ENCODE results near the gene TBC1D25. TPM values are rescaled to one million over a fixed set of nuclear protein-coding genes. Genes with fewer than 3 reads are reported as not detected.

Gene TBC1D25
- total and polyA plus RNA-seq, 5 donors: 8.0 to 22.4 (median 16.9) TPM

GRCh38 chrX:48589482-48590162 lies 50.1 kb downstream of the TBC1D25 start:
- Histone ChIP-seq H3K4me3 (ENCODE audit: low read length) (no peak overlapping the region), H3K27me3 (ENCODE audit: control insufficient read depth, insufficient read depth) (no peaks in the 10 kb centered on the region), H3K9me3 (ENCODE audit: control insufficient read depth, low read length) (no peaks in the 10 kb centered on the region), H3K27ac (ENCODE audit: low read length) (peak overlapping the region; percentile 86), H3K4me1 (ENCODE audit: control insufficient read depth, insufficient read depth, low read length) (peaks cover 2% of the 10 kb centered on the region)
- intact Hi-C loops (cut with DNase I): no loop called here
- ATAC-seq: peak; percentile 19 to 24
- WGBS: 35% methylated on average over 13 of the region's 13 CpGs
- DNase-seq: no peak

- 92% methylated on average over 21 of the region's 21 CpGs for whole genome bisulfite sequencing
Measured at GRCh38 chrX:48590203-48591103, 50.9 kb downstream of the TBC1D25 start.

GRCh38 chrX:48591255-48591791 lies 51.8 kb downstream of the TBC1D25 start:
- Histone ChIP-seq H3K4me1 (ENCODE audit: control insufficient read depth, insufficient read depth, low read length) (peaks cover 2% of the 10 kb centered on the region), H3K27ac (ENCODE audit: low read length) (peak overlapping the region; percentile 86), H3K9me3 (ENCODE audit: control insufficient read depth, low read length) (no peaks in the 10 kb centered on the region), H3K27me3 (ENCODE audit: control insufficient read depth, insufficient read depth) (no peaks in the 10 kb centered on the region), H3K4me3 (ENCODE audit: low read length) (no peak overlapping the region)
- intact Hi-C loops (cut with DNase I): no loop called here
- peak; percentile 81 to 91 for ATAC-seq
- peak in 1 of 3 donors; percentile 45 for DNase-seq
- WGBS: 52% methylated on average over 9 of the region's 9 CpGs

More at GRCh38 chrX:48590203-48591103, 50.9 kb downstream of the TBC1D25 start:
- ATAC-seq (peak in 1 of 2 donors; percentile 13), DNase-seq (no peak)
- H3K27ac ChIP-seq (ENCODE audit: low read length): peak overlapping the region; percentile 86
- H3K4me3 ChIP-seq (ENCODE audit: low read length): no peak overlapping the region
- H3K4me1 ChIP-seq (ENCODE audit: control insufficient read depth, insufficient read depth, low read length): peaks cover 2% of the 10 kb centered on the region
- no peaks in the 10 kb centered on the region for H3K9me3 ChIP-seq (ENCODE audit: control insufficient read depth, low read length)
- intact Hi-C loops (cut with DNase I): no loop called here
- no peaks in the 10 kb centered on the region for H3K27me3 ChIP-seq (ENCODE audit: control insufficient read depth, insufficient read depth)

- intact Hi-C loops (cut with DNase I): no loop called here
- no peaks in the 10 kb centered on the region for H3K9me3 ChIP-seq (ENCODE audit: control insufficient read depth, low read length)
- H3K4me1 ChIP-seq (ENCODE audit: control insufficient read depth, insufficient read depth, low read length): peaks cover 2% of the 10 kb centered on the region
- no peaks in the 10 kb centered on the region for H3K27me3 ChIP-seq (ENCODE audit: control insufficient read depth, insufficient read depth)
- 58% methylated on average over 5 of the region's 5 CpGs for WGBS
- H3K4me3 ChIP-seq (ENCODE audit: low read length): no peak overlapping the region
- ATAC-seq (no peak), DNase-seq (no peak)
- no peak overlapping the region for H3K27ac ChIP-seq (ENCODE audit: low read length)
Measured at GRCh38 chrX:48592971-48593370, 53.5 kb downstream of the TBC1D25 start.

- DNase-seq: no peak
- no peak for ATAC-seq
- no peak overlapping the region for H3K4me3 ChIP-seq (ENCODE audit: low read length)
- H3K27me3 ChIP-seq (ENCODE audit: control insufficient read depth, insufficient read depth): no peaks in the 10 kb centered on the region
- intact Hi-C loops (cut with DNase I): no loop called here
- 45% methylated on average over 2 of the region's 2 CpGs for WGBS
- H3K4me1 ChIP-seq (ENCODE audit: control insufficient read depth, insufficient read depth, low read length): no peaks in the 10 kb centered on the region
- H3K27ac ChIP-seq (ENCODE audit: low read length): no peak overlapping the region
- H3K9me3 ChIP-seq (ENCODE audit: control insufficient read depth, low read length): no peaks in the 10 kb centered on the region
Measured at GRCh38 chrX:48595929-48596328, 56.4 kb downstream of the TBC1D25 start.

- DNase-seq (peak; percentile 93 to 97 (median 97)), ATAC-seq (peak; percentile 95)
- under 1% methylated on average over 62 of the region's 62 CpGs for WGBS
- Histone ChIP-seq H3K4me3 (ENCODE audit: low read length) (peak within 1 kb of the TSS; percentile 68), H3K9me3 (ENCODE audit: control insufficient read depth, low read length) (no peaks in the 10 kb centered on the region), H3K27me3 (ENCODE audit: control insufficient read depth, insufficient read depth) (no peaks in the 10 kb centered on the region), H3K27ac (ENCODE audit: low read length) (peak within 1 kb of the TSS; percentile 100), H3K4me1 (ENCODE audit: control insufficient read depth, insufficient read depth, low read length) (no peaks in the 10 kb centered on the region)
- intact Hi-C loops (cut with DNase I): no loop called here
Measured at GRCh38 chrX:48597353-48598264, 58.1 kb downstream of the TBC1D25 start, which contains the start of gene WDR13. WDR13 (plus strand) TSS chrX:48597492; CDS start chrX:48597997, 505 bp downstream.

GRCh38 chrX:48598614-48599013 lies 59.1 kb downstream of the TBC1D25 start:
- no peaks in the 10 kb centered on the region for H3K4me1 ChIP-seq (ENCODE audit: control insufficient read depth, insufficient read depth, low read length)
- H3K4me3 ChIP-seq (ENCODE audit: low read length): peak overlapping the region; percentile 68
- 88% methylated on average over 25 of the region's 25 CpGs for WGBS
- intact Hi-C loops (cut with DNase I): no loop called here
- peak in 1 of 3 donors; percentile 58 for DNase-seq
- H3K27me3 ChIP-seq (ENCODE audit: control insufficient read depth, insufficient read depth): no peaks in the 10 kb centered on the region
- H3K27ac ChIP-seq (ENCODE audit: low read length): peak overlapping the region; percentile 48
- no peak for ATAC-seq
- no peaks in the 10 kb centered on the region for H3K9me3 ChIP-seq (ENCODE audit: control insufficient read depth, low read length)

- no peaks in the 10 kb centered on the region for H3K9me3 ChIP-seq (ENCODE audit: control insufficient read depth, low read length)
- DNase-seq: no peak
- H3K27ac ChIP-seq (ENCODE audit: low read length): no peak overlapping the region
- ATAC-seq: no peak
- no peaks in the 10 kb centered on the region for H3K4me1 ChIP-seq (ENCODE audit: control insufficient read depth, insufficient read depth, low read length)
- H3K4me3 ChIP-seq (ENCODE audit: low read length): no peak overlapping the region
- no peaks in the 10 kb centered on the region for H3K27me3 ChIP-seq (ENCODE audit: control insufficient read depth, insufficient read depth)
- intact Hi-C loops (cut with DNase I): no loop called here
- WGBS: 94% methylated on average over 20 of the region's 20 CpGs
Measured at GRCh38 chrX:48599341-48599740, 59.8 kb downstream of the TBC1D25 start.

GRCh38 chrX:48600226-48600625 lies 60.7 kb downstream of the TBC1D25 start:
- intact Hi-C loops (cut with DNase I): no loop called here
- H3K9me3 ChIP-seq (ENCODE audit: control insufficient read depth, low read length): no peaks in the 10 kb centered on the region
- 90% methylated on average over 19 of the region's 19 CpGs for WGBS

GRCh38 chrX:48601741-48602394 lies 62.4 kb downstream of the TBC1D25 start:
- no peak for ATAC-seq
- Histone ChIP-seq H3K4me3 (ENCODE audit: low read length) (no peak overlapping the region), H3K4me1 (ENCODE audit: control insufficient read depth, insufficient read depth, low read length) (no peaks in the 10 kb centered on the region), H3K27ac (ENCODE audit: low read length) (no peak overlapping the region), H3K9me3 (ENCODE audit: control insufficient read depth, low read length) (no peaks in the 10 kb centered on the region), H3K27me3 (ENCODE audit: control insufficient read depth, insufficient read depth) (no peaks in the 10 kb centered on the region)
- no peak for DNase-seq
- 76% methylated on average over 17 of the region's 17 CpGs for WGBS
- intact Hi-C loops (cut with DNase I): no loop called here

More at GRCh38 chrX:48600226-48600625, 60.7 kb downstream of the TBC1D25 start:
- no peaks in the 10 kb centered on the region for H3K27me3 ChIP-seq (ENCODE audit: control insufficient read depth, insufficient read depth)
- no peaks in the 10 kb centered on the region for H3K4me1 ChIP-seq (ENCODE audit: control insufficient read depth, insufficient read depth, low read length)
- DNase-seq (no peak), ATAC-seq (no peak)
- no peak overlapping the region for H3K27ac ChIP-seq (ENCODE audit: low read length)
- H3K4me3 ChIP-seq (ENCODE audit: low read length): no peak overlapping the region
